NCI-H1436 (cell line): ENCODE measurements around the gene OAT.

Experiments
- DNase-seq: peaks from one replicate; lab custom pipeline; 2025; lab: John Stamatoyannopoulos, UW

OAT gene

GRCh38 chr10:124418726-124419501 lies at the start of gene OAT:
Gene OAT, minus strand, starts transcription at chr10:124418923. Its CDS starts 6,752 bp downstream, at chr10:124412171.
- DNase-seq = peak; percentile 99

- no peak for DNase-seq
Measured at GRCh38 chr10:124467165-124467564, 48.4 kb upstream of the OAT start.

GRCh38 chr10:124465777-124466488 lies 47.2 kb upstream of the OAT start:
- no peak for DNase-seq

GRCh38 chr10:124465003-124465776 lies 46.5 kb upstream of the OAT start:
- DNase-seq = no peak

GRCh38 chr10:124464028-124464965 lies 45.6 kb upstream of the OAT start:
- no peak for DNase-seq

GRCh38 chr10:124462348-124462695 lies 43.6 kb upstream of the OAT start:
- no peak for DNase-seq

- peak; percentile 86 for DNase-seq
Measured at GRCh38 chr10:124461642-124462347, 43.1 kb upstream of the OAT start, which contains the start of gene LHPP. Gene LHPP, plus strand, starts transcription at chr10:124461823. Its CDS starts 40 bp downstream, at chr10:124461863.

GRCh38 chr10:124460144-124460543 lies 41.4 kb upstream of the OAT start:
- no peak for DNase-seq

GRCh38 chr10:124459395-124459794 lies 40.7 kb upstream of the OAT start:
- DNase-seq = no peak

GRCh38 chr10:124458889-124459288 lies 40.2 kb upstream of the OAT start:
- DNase-seq = no peak

- DNase-seq = no peak
Measured at GRCh38 chr10:124458473-124458872, 39.8 kb upstream of the OAT start.

- DNase-seq = no peak
Measured at GRCh38 chr10:124455441-124455840, 36.7 kb upstream of the OAT start.

- DNase-seq = no peak
Measured at GRCh38 chr10:124453960-124454610, 35.4 kb upstream of the OAT start.

GRCh38 chr10:124451276-124451675 lies 32.6 kb upstream of the OAT start:
- DNase-seq = no peak

GRCh38 chr10:124450783-124451057 lies 32.0 kb upstream of the OAT start:
- DNase-seq = no peak

GRCh38 chr10:124450012-124450782 lies 31.5 kb upstream of the OAT start, which contains the start of gene NKX1-2:
Gene NKX1-2, minus strand, starts transcription at chr10:124450035. Its CDS starts 92 bp downstream, at chr10:124449943.
- DNase-seq = no peak

- DNase-seq = no peak
Measured at GRCh38 chr10:124449170-124450011, 30.7 kb upstream of the OAT start.

GRCh38 chr10:124448696-124449169 lies 30.0 kb upstream of the OAT start:
- DNase-seq = no peak
